GM19025 (cell line): ENCODE data around the gene PRMT3.
A peak's percentile ranks its signal among the peaks of the same experiment; 100 is the strongest.
"Not testable (repeated sequence)": the region's sequence is repeated elsewhere in the genome, so short reads cannot be mapped to it uniquely, and the experiment has no call there.

ENCODE experiments used
- ATAC-seq: cut with Tn5 transposase; IDR thresholded peaks from one replicate; pipeline ENCODE4 v1.9.1; 2021; ENCODE audit warnings: mild to moderate bottlenecking, low read depth, moderate library complexity; ENCODE audit not compliant: unreplicated experiment

Gene PRMT3

DNA sequence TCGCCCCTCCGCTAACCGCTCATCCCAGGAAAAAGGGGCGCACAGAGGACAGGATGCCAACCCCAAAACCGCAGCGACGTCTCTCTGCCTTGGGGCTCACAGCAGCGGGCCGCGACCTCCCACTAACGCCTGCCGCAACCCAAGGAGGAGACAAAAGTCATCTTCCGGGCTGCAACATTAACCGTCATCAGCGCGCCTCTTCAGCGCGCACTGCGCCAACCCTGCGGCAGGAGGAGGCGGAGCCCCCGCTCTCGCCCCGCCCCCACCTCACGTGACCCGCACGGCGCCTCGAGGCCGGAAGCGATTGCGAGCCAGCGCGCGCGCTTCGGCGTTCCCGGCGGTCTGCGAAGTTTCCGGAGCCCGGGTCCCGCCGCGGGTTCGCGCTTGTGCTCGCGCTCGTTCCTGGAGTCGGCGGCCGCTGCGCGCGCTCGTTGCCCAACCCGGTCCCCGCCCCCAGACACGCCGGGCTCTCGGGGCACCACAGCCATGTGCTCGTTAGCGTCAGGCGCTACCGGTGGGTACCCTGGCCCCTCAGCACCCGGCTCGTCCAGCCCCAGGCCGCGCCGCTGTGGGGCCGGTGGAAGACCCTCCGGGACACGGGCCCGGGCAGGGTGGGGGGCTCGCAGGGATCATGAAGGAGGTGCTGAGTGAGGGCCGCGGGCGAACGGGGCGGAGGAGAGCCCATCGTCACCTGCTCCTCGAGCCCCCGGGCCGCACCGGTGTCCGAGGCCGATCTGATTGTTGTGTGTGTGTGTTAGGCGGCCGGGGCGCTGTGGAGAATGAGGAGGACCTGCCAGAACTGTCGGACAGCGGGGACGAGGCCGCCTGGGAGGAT lies at the start of gene PRMT3:
Gene PRMT3, plus strand, starts transcription at position 456 of the 835 bp plus-strand sequence. Its CDS starts 31 bp downstream, at position 487.
- peak; percentile 79 for ATAC-seq

DNA sequence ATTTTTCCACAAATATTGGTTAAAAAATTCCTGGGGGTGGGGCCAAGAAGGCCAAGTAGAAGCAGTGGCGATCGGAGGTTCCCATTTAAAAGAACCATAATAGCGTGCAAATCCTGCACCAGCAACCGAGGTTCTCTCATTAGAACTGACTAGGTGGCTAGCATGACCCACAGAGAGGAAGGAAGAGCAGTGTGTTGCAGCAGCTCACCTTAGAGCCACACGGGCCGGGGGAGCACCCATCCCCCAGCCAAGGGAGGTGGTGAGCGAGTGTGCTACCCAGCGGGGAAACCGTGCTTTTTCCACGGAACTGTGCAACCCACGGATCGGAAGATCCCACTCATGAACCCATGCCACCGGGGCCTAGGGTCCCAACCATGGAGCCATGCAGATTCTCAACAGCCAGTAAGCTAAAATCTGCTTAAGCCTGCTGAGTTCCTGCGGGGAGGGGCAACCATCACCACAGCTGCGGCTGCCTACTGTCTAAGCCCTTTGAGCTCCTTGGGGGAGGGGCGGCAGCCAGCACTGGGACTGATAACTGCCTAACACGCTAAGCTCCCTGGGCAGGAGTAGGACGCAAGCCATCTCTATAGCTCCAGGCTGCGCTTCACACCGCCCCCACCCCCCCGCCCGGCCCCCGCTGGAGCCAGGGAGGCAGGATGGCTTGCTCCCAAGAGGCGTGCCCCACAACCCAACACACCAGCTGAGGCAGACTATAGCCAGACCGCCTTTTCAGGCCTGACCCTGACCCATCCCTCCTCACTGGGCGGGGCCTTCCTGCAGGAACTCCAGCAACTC lies 45.0 kb upstream of the PRMT3 start:
- ATAC-seq: no peak

DNA sequence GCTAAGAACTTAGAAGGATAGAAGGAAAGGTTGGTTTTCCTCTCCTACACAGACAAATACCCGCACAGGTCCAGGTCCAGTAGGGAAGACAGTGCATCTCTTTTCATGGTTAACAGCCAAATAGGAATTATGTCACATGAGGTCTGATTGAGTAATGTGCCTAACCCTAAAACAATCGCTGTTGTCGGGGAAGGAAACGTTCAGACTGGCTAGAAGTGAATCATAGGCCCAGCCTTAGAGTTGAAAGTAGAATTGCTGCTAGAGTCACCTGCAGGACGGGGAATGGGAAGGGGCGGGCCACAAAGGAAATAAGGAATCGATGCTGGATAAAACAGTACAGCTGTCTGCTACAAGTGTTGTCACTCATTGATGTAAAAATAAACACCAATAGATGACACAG lies 36.4 kb upstream of the PRMT3 start:
- no peak for ATAC-seq

- ATAC-seq: no peak
These were observed 35.7 kb upstream of the PRMT3 start for GRCh38 chr11:20351751-20352262.

- ATAC-seq: no peak
These were observed 33.6 kb upstream of the PRMT3 start for GRCh38 chr11:20353829-20354434.

GRCh38 chr11:20355221-20356219 lies 32.0 kb upstream of the PRMT3 start:
- peak; percentile 59 for ATAC-seq

GRCh38 chr11:20357150-20357549 lies 30.4 kb upstream of the PRMT3 start:
- no peak for ATAC-seq

GRCh38 chr11:20360650-20361049 lies 26.9 kb upstream of the PRMT3 start:
- no peak for ATAC-seq

- no peak for ATAC-seq
These were observed 25.0 kb upstream of the PRMT3 start for GRCh38 chr11:20362481-20362880.

- peak; percentile 3 for ATAC-seq
These were observed 24.4 kb upstream of the PRMT3 start for GRCh38 chr11:20363149-20363499.

GRCh38 chr11:20363500-20364340 lies 23.8 kb upstream of the PRMT3 start, which contains the start of gene HTATIP2:
Gene HTATIP2 (plus strand): TSS chr11:20363714. CDS start chr11:20364238, 524 bp downstream.
- peak; percentile 97 for ATAC-seq

DNA sequence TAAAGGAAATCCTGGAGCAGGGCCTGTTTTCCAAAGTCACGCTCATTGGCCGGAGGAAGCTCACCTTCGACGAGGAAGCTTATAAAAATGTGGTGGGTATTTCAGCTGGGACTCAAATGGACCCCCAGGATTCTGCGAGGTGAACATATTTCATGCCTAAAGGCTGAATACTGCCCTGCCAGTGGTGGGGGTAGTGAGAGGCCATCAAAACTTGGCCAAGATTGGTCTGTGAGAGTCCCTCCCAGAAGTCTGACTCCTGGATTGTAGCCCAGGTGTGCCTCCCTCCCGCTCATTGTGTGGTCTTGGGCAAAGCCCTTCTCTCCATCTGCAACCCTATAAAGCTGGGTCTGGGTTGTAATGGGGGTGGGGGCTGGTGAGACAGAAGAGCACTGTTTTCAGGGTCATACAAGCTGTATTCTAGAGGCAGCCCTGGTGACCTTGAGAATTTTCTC lies 23.1 kb upstream of the PRMT3 start:
- no peak for ATAC-seq

- ATAC-seq: not testable (repeated sequence)
These were observed 22.1 kb upstream of the PRMT3 start for GRCh38 chr11:20365465-20365864.

DNA sequence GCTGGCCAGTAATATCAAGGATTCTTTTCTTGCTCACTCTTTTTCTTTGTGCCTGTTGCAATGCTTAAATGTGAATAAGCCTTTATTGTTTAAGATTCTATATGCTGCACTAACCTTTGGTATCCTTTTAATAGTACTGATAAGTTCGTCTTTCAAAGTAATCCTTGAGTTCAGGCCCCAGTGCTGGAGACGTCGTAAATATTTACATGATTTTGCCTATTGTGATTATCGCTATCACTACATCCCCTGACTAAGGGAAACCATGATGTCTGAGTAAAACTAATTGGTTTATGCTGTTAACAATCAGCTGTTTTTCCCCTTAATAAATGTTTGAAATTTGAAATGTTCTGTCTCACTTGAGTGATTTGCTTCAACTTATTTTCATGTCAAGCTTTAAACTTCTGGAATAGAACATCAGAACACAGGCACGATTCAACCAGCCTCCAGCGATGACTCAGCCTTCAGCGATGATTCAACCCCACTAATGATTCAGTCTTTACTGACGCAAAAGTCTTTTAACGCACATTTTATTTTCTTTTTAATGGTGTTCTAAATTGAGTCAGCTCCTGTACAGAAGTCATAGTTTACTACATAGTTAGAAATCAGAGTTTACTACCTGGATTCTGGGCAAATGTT lies 20.1 kb upstream of the PRMT3 start:
- no peak for ATAC-seq

DNA sequence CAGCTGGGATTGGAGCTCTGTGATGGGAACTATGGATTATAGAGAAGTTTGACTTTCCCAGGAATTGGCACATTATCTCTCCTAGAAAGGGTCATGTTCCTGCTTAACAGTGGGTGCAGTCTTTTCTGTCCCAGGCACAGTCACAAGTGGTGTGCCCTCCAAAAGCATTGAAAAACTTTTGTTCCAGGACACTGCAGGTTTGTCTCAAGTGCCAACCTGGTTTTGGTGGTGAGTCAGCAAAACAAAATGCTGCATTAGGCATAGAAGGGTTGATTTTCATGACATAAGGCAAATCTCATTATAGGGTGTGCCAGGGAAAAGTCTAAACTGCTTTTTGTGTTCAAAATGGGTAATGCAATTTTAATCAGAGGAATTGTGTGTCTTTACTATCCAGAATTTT lies 19.1 kb upstream of the PRMT3 start:
- ATAC-seq: no peak

- ATAC-seq: no peak
These were observed 17.7 kb upstream of the PRMT3 start for GRCh38 chr11:20369826-20370225.

DNA sequence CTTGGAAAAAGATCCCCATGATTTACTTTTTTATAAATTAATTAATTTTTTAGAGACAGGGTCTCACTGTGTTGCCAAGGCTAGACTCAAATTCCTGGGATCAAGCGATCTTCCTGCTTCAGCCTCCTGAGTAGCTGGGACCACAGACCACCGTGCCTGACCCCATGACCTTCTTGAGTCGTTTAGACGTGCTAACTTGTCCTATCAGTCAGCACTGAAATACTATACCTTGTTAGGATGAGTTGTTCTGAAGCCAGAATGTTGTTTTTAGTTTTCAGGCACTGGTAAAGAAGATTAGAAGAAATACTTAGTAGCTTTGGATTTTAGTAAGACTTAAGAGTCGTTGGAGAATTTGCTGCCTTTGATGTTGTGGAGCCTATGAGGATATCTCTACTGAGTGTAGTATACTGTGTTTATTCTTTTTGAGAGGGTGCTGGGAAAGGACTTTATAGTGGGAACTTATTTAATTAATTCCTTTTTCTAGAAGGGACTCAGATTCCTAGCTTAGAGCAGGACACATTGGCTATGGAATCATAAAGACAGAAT lies 15.4 kb upstream of the PRMT3 start:
- no peak for ATAC-seq

- ATAC-seq: no peak
These were observed 14.4 kb upstream of the PRMT3 start for GRCh38 chr11:20373147-20373546.
